HepG2 (cell line): ENCODE results near the gene MTA2. TPM values are rescaled to one million over a fixed set of nuclear protein-coding genes. Genes with fewer than 3 reads are reported as not detected.

ENCODE experiments used
- CREB1 ChIP-seq, 2 experiments: fragments of 450-650 bp in 1 of 2; IDR thresholded peaks; 2 replicates each; pipeline ENCODE4 v1.6.1; 2016 to 2017; ENCODE audit warnings: control low read depth in 1 of 2, mild to moderate bottlenecking in 1 of 2, missing compliant biosample characterization in 1 of 2, missing genetic modification characterization in 1 of 2
- FOSL1 ChIP-seq: sonication (generic); formaldehyde crosslinking; IDR thresholded peaks from 2 replicates; pipeline ENCODE4 v1.9.0; 2021; ENCODE audit warnings: missing genetic modification reagents, borderline replicate concordance
- FOXA1 ChIP-seq, 2 experiments: fragments of 450-650 bp in 1 of 2; sonication (generic) in 1 of 2; formaldehyde crosslinking in 1 of 2; IDR thresholded peaks; 2 replicates each; pipeline versions ENCODE4 v1.4.0 to v1.6.1; 2016 to 2020; ENCODE audit warnings: missing genetic modification reagents in 1 of 2
- FOXO1 ChIP-seq: sonication (generic); formaldehyde crosslinking; IDR thresholded peaks from 2 replicates; pipeline ENCODE4 v1.4.0; 2020; ENCODE audit warnings: missing genetic modification reagents
- GZF1 ChIP-seq: sonication (generic); formaldehyde crosslinking; IDR thresholded peaks from 2 replicates; pipeline ENCODE4 v1.5.1; 2020; ENCODE audit warnings: mild to moderate bottlenecking, missing genetic modification reagents
- IKZF4 ChIP-seq: sonication (generic); formaldehyde crosslinking; IDR thresholded peaks from 2 replicates; pipeline ENCODE4 v1.5.1; 2020; ENCODE audit warnings: borderline replicate concordance, mild to moderate bottlenecking, low read depth, missing genetic modification reagents; ENCODE audit errors: not compliant biosample characterization
- KMT2A ChIP-seq: sonication (generic); formaldehyde crosslinking; IDR thresholded peaks from 2 replicates; pipeline ENCODE4 v1.4.0; 2020; ENCODE audit warnings: missing genetic modification reagents
- MZF1 ChIP-seq: sonication (generic); formaldehyde crosslinking; IDR thresholded peaks from 2 replicates; pipeline ENCODE4 v1.8.1; 2023; ENCODE audit warnings: mild to moderate bottlenecking, missing genetic modification reagents, borderline replicate concordance
- NCOA1 ChIP-seq: sonication (generic); formaldehyde crosslinking; IDR thresholded peaks from 2 replicates; pipeline ENCODE4 v1.9.0; 2021; ENCODE audit warnings: missing genetic modification reagents
- RARA ChIP-seq: IDR thresholded peaks from 2 replicates; pipeline ENCODE4 v1.6.1; 2016; ENCODE audit warnings: missing genetic modification reagents, missing compliant biosample characterization
- SNRNP70 ChIP-seq: fragments of 200-400 bp; formaldehyde crosslinking; IDR thresholded peaks from 2 replicates; pipeline ENCODE4 v1.6.1; 2017; ENCODE audit warnings: mild to moderate bottlenecking, low read depth, low read length, moderate library complexity
- XRCC5 ChIP-seq: fragments of 200-400 bp; formaldehyde crosslinking; optimal IDR thresholded peaks from 2 replicates; pipeline ENCODE3; 2017; ENCODE audit warnings: mild to moderate bottlenecking, low read length
- YEATS2 ChIP-seq: sonication (generic); formaldehyde crosslinking; IDR thresholded peaks from 2 replicates; pipeline ENCODE4 v1.4.0; 2020; ENCODE audit warnings: missing genetic modification reagents, borderline replicate concordance
- ZNF331 ChIP-seq: sonication (generic); formaldehyde crosslinking; IDR thresholded peaks from 2 replicates; pipeline ENCODE4 v1.4.0; 2020; ENCODE audit warnings: missing genetic modification reagents
- ZNF567 ChIP-seq: sonication (generic); formaldehyde crosslinking; IDR thresholded peaks from 2 replicates; pipeline ENCODE4 v1.8.1; 2023; ENCODE audit warnings: mild to moderate bottlenecking, missing genetic modification reagents, borderline replicate concordance
- polyA plus RNA-seq, 8 experiments: library from polyadenylated mRNA; depleted of rRNA in 3 of 8; stranded (reverse) in 7 of 8; unstranded in 1 of 8; fragments of >200 nt; fragmentation: Illumina TruSeq in 4 of 8; extraction: Trizol in 4 of 8; gene quantifications; 2 replicates each; pipeline versions ENCODE4 v1.2.1 to v1.2.3, GENCODE V29; 2011 to 2016; ENCODE audit warnings: low read depth in 4 of 8, missing spikeins in 1 of 8, mixed read lengths in 1 of 8; ENCODE audit not compliant: insufficient read depth in 1 of 8
- total RNA-seq, 5 experiments: library from RNA; depleted of rRNA; stranded (reverse); fragments of >200 nt; fragmentation: Illumina TruSeq; extraction: Trizol; gene quantifications; 2 replicates each; pipeline ENCODE4 v1.2.3, GENCODE V29; 2016; ENCODE audit warnings: low read depth in 1 of 5
- TF ChIP-seq, protein P1 (sequence below): IDR thresholded peaks from 2 replicates; pipeline ENCODE4 v1.6.1; 2016; ENCODE audit warnings: control low read depth
- TF ChIP-seq, protein P2 (sequence below): sonication (generic); formaldehyde crosslinking; IDR thresholded peaks from 2 replicates; pipeline ENCODE4 v1.5.0; 2020; ENCODE audit warnings: missing genetic modification reagents, mild to moderate bottlenecking, borderline replicate concordance
- TF ChIP-seq, protein P3 (sequence below): sonication (generic); formaldehyde crosslinking; IDR thresholded peaks from 2 replicates; pipeline ENCODE4 v1.4.0; 2020; ENCODE audit warnings: missing genetic modification reagents, mild to moderate bottlenecking, borderline replicate concordance
- TF ChIP-seq, protein P4 (sequence below): sonication (generic); formaldehyde crosslinking; IDR thresholded peaks from 2 replicates; pipeline ENCODE4 v1.4.0; 2020; ENCODE audit warnings: mild to moderate bottlenecking, missing genetic modification reagents, borderline replicate concordance

The MTA2 gene
- total and polyA plus RNA-seq, 2 of the 13 experiments (the other 11 are each of a cell fraction or from before 2014, with no cell fraction given): 14.0 to 70.0 TPM

DNA sequence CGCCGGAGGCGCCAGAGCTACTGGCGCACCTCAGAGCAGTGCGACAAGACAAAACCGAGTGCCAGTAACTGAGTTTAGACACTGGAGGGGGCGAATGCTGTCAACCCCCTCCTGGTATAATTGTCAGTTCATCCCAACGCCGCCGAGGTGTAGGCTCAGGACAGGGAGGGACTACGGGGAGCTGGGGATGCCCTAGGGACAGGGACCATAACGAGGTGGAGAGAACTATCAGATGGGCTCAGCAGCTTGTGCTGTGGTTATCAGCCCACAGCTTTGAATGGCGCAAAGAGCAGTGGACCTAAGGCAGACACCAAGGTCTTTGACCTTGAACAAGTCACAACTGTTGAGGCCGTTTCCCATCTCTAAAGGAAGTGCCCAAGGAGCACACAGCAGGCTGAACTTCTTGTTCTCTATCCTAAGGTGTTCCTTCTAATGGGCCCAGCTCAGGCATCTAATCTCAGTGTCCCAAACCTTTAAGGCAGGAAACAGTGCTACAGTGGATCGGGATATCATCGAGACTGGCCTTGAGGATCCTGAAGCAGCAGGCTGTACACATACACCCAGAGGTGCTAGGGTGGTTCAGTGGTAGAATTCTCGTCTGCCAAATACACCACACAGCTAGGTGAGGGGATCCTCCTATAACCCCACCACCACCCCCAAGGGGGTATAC lies 9.4 kb downstream of the MTA2 start (continued):
- TF ChIP-seq YEATS2 (no peak), FOXA1 (IDR thresholded peaks at IDR 0.05) (no peak), FOXA1 (CRISPR knock-in tag; IDR thresholded peaks at IDR 0.05) (no peak), RARA (CRISPR knock-in tag) (no peak), CREB1 (IDR thresholded peaks at IDR 0.05) (no peak), CREB1 (CRISPR knock-in tag; IDR thresholded peaks at IDR 0.05) (no peak), XRCC5 (no peak), ZNF331 (CRISPR knock-in tag) (no peak), GZF1 (CRISPR knock-in tag) (no peak), IKZF4 (peak; percentile 16), NCOA1 (CRISPR knock-in tag) (no peak), ZNF567 (CRISPR knock-in tag) (no peak; the same call in 1 of the 2 replicates), FOSL1 (CRISPR knock-in tag) (no peak), MZF1 (CRISPR knock-in tag) (0 out of 2 replicates have a peak, but pooled peaks have one; percentile 89), KMT2A (CRISPR knock-in tag) (no peak), FOXO1 (CRISPR knock-in tag) (no peak), SNRNP70 (no peak)
- TF ChIP-seq, protein P1, sequence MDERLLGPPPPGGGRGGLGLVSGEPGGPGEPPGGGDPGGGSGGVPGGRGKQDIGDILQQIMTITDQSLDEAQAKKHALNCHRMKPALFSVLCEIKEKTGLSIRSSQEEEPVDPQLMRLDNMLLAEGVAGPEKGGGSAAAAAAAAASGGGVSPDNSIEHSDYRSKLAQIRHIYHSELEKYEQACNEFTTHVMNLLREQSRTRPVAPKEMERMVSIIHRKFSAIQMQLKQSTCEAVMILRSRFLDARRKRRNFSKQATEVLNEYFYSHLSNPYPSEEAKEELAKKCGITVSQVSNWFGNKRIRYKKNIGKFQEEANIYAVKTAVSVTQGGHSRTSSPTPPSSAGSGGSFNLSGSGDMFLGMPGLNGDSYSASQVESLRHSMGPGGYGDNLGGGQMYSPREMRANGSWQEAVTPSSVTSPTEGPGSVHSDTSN (CRISPR knock-in tag): no peak
- TF ChIP-seq, protein P2, sequence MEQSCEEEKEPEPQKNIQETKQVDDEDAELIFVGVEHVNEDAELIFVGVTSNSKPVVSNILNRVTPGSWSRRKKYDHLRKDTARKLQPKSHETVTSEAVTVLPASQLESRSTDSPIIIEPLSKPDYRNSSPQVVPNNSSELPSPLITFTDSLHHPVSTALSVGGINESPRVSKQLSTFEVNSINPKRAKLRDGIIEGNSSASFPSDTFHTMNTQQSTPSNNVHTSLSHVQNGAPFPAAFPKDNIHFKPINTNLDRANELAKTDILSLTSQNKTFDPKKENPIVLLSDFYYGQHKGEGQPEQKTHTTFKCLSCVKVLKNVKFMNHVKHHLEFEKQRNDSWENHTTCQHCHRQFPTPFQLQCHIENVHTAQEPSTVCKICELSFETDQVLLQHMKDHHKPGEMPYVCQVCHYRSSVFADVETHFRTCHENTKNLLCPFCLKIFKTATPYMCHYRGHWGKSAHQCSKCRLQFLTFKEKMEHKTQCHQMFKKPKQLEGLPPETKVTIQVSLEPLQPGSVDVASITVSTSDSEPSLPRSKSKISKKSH (CRISPR knock-in tag): no peak
- TF ChIP-seq, protein P3, sequence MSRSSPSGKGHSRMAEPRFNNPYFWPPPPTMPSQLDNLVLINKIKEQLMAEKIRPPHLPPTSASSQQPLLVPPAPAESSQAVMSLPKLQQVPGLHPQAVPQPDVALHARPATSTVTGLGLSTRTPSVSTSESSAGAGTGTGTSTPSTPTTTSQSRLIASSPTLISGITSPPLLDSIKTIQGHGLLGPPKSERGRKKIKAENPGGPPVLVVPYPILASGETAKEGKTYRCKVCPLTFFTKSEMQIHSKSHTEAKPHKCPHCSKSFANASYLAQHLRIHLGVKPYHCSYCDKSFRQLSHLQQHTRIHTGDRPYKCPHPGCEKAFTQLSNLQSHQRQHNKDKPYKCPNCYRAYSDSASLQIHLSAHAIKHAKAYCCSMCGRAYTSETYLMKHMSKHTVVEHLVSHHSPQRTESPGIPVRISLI: no peak
- TF ChIP-seq, protein P4, sequence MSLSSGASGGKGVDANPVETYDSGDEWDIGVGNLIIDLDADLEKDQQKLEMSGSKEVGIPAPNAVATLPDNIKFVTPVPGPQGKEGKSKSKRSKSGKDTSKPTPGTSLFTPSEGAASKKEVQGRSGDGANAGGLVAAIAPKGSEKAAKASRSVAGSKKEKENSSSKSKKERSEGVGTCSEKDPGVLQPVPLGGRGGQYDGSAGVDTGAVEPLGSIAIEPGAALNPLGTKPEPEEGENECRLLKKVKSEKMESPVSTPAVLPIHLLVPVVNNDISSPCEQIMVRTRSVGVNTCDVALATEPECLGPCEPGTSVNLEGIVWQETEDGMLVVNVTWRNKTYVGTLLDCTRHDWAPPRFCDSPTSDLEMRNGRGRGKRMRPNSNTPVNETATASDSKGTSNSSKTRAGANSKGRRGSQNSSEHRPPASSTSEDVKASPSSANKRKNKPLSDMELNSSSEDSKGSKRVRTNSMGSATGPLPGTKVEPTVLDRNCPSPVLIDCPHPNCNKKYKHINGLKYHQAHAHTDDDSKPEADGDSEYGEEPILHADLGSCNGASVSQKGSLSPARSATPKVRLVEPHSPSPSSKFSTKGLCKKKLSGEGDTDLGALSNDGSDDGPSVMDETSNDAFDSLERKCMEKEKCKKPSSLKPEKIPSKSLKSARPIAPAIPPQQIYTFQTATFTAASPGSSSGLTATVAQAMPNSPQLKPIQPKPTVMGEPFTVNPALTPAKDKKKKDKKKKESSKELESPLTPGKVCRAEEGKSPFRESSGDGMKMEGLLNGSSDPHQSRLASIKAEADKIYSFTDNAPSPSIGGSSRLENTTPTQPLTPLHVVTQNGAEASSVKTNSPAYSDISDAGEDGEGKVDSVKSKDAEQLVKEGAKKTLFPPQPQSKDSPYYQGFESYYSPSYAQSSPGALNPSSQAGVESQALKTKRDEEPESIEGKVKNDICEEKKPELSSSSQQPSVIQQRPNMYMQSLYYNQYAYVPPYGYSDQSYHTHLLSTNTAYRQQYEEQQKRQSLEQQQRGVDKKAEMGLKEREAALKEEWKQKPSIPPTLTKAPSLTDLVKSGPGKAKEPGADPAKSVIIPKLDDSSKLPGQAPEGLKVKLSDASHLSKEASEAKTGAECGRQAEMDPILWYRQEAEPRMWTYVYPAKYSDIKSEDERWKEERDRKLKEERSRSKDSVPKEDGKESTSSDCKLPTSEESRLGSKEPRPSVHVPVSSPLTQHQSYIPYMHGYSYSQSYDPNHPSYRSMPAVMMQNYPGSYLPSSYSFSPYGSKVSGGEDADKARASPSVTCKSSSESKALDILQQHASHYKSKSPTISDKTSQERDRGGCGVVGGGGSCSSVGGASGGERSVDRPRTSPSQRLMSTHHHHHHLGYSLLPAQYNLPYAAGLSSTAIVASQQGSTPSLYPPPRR: no peak
